HCT116 (cell line): Measurements from ENCODE around the gene FANK1. TPM values are rescaled to one million over a fixed set of nuclear protein-coding genes. Genes with fewer than 3 reads are reported as not detected.

Experiments used
- ATAC-seq: fragments of 200-7000 bp; cut with Tn5 transposase; 2 replicates; pipeline ENCODE4 v1.9.1; 2020; ENCODE audit warnings: mild to moderate bottlenecking, moderate library complexity
- BruUV-seq: library from RNA; stranded (reverse); fragments of 400-500 nt; replicated peaks from 2 replicates; lab custom pipeline; 2021; lab: Mats Ljungman, UMichigan
- CTCF ChIA-PET: fragments of 300-600 bp; sonication (Branson Sonifier 250); formaldehyde crosslinking; loops from one replicate; lab custom pipeline; 2021; ENCODE audit warnings: antibody characterized with exemption; lab: Charles Lee
- POLR2A ChIA-PET: fragments of 300-600, 350-600 bp; sonication (Branson Sonifier 250); formaldehyde crosslinking; loops from one replicate; lab custom pipeline; 2021; ENCODE audit warnings: antibody characterized with exemption; lab: Charles Lee
- RAD21 ChIA-PET, 2 experiments: fragments of 300-600 bp; sonication (Branson Sonifier 250); formaldehyde crosslinking; loops; one replicate each; lab custom pipeline; 2023; ENCODE audit warnings: low total read pairs in 2 of 2; ENCODE audit not compliant: uncharacterized antibody in 2 of 2, unreplicated experiment in 2 of 2, low non-redundant PET in 1 of 2; lab: Charles Lee
- DNase-seq: peaks from one replicate; pipeline ENCODE4 v3.0.0-alpha.2; 2010; ENCODE audit warnings: low read depth, low spot score
- H2AFZ ChIP-seq: fragments of 200-600 bp; shearing (Covaris generic), sonication (generic); 2 replicates; pipeline ENCODE4 v1.6.1; 2017; ENCODE audit warnings: low read depth, mixed run types, mixed read lengths, antibody characterized with exemption, low read length; ENCODE audit not compliant: poor library complexity, severe bottlenecking
- H3K27ac ChIP-seq: 2 replicates; pipeline ENCODE4 v1.5.1; 2012; ENCODE audit warnings: low read depth, low read length
- H3K27me3 ChIP-seq: fragments of 200-600 bp; sonication (generic); 2 replicates; pipeline ENCODE4 v1.6.1; 2016; ENCODE audit warnings: mixed run types, low read length, mixed read lengths; ENCODE audit not compliant: insufficient read depth
- H3K36me3 ChIP-seq, 2 experiments: fragments of 200-500 bp in 1 of 2; fragments of 200-600 bp in 1 of 2; sonication (Bioruptor generic) in 1 of 2; sonication (generic) in 1 of 2; 2 replicates each; pipeline versions ENCODE4 v1.5.1 to v1.6.1; 2014 to 2016; ENCODE audit warnings: low read length in 2 of 2, inconsistent platforms in 1 of 2, mixed read lengths in 1 of 2, mixed run types in 1 of 2; ENCODE audit not compliant: insufficient read depth in 2 of 2, control insufficient read depth in 1 of 2
- H3K4me1 ChIP-seq, 2 experiments: fragments of 200-600 bp in 1 of 2; sonication (generic) in 1 of 2; 2 replicates each; pipeline versions ENCODE4 v1.5.1 to v1.6.1; 2012 to 2017; ENCODE audit warnings: low read length in 2 of 2, inconsistent platforms in 1 of 2, mild to moderate bottlenecking in 1 of 2, mixed read lengths in 1 of 2, mixed run types in 1 of 2, moderate library complexity in 1 of 2; ENCODE audit not compliant: insufficient read depth in 2 of 2, control insufficient read depth in 1 of 2
- H3K4me2 ChIP-seq: fragments of 200-600 bp; sonication (generic); 2 replicates; pipeline ENCODE4 v1.6.1; 2017; ENCODE audit warnings: mixed run types, low read length, mixed read lengths
- H3K4me3 ChIP-seq, 2 experiments: fragments of 200-600 bp in 1 of 2; sonication (generic) in 1 of 2; replicated peaks in 1 of 2; 2 replicates each; pipeline ENCODE4 v1.5.1; 2011 to 2016; ENCODE audit warnings: low read length in 2 of 2, control low read depth in 1 of 2, low read depth in 1 of 2, mild to moderate bottlenecking in 1 of 2, mixed read lengths in 1 of 2, mixed run types in 1 of 2
- H3K79me2 ChIP-seq: fragments of 200-600 bp; sonication (generic); 2 replicates; pipeline ENCODE4 v1.6.1; 2017; ENCODE audit warnings: mild to moderate bottlenecking, mixed run types, low read length, moderate library complexity, mixed read lengths; ENCODE audit not compliant: insufficient read depth
- H3K9ac ChIP-seq: fragments of 200-600 bp; sonication (generic); 2 replicates; pipeline ENCODE4 v1.6.1; 2016; ENCODE audit warnings: low read length, mixed read lengths
- H3K9me2 ChIP-seq: fragments of 200-600 bp; sonication (generic), shearing (Covaris generic); 2 replicates; pipeline ENCODE4 v1.6.1; 2017; ENCODE audit warnings: mixed run types, mild to moderate bottlenecking, moderate library complexity; ENCODE audit not compliant: insufficient read depth
- H3K9me3 ChIP-seq, 2 experiments: fragments of 200-500 bp in 1 of 2; fragments of 200-600 bp in 1 of 2; sonication (Bioruptor generic) in 1 of 2; sonication (generic) in 1 of 2; 2 replicates each; pipeline ENCODE4 v1.6.1; 2014 to 2017; ENCODE audit warnings: low read length in 2 of 2, mixed read lengths in 2 of 2, inconsistent platforms in 1 of 2, low read depth in 1 of 2, mild to moderate bottlenecking in 1 of 2, mixed run types in 1 of 2, moderate library complexity in 1 of 2; ENCODE audit not compliant: control insufficient read depth in 1 of 2, insufficient read depth in 1 of 2
- H4K20me1 ChIP-seq: fragments of 200-600 bp; sonication (generic), shearing (Covaris generic); 2 replicates; pipeline ENCODE4 v1.6.1; 2017; ENCODE audit warnings: mixed run types, mild to moderate bottlenecking, moderate library complexity; ENCODE audit not compliant: insufficient read depth
- SP1 ChIP-seq: IDR thresholded peaks from 2 replicates; pipeline ENCODE4 v1.6.1; 2012; ENCODE audit warnings: low read depth
- ZFX ChIP-seq: fragments of 450-650 bp; IDR thresholded peaks from 2 replicates; pipeline ENCODE4 v1.6.1; 2017
- intact Hi-C: fragments of 100-400 bp; cut with micrococcal nuclease; formaldehyde crosslinking; loops from 2 replicates; pipeline ENCODE4 v1.10.0; 2022
- total RNA-seq: library from RNA; stranded (reverse); gene quantifications from one replicate; pipeline ENCODE4 v1.2.1, GENCODE V29; 2021; ENCODE audit not compliant: unreplicated experiment
- TF ChIP-seq, protein P1 (sequence below), 3 experiments: fragments of 200-600 bp in 1 of 3; sonication (generic) in 1 of 3; IDR thresholded peaks in 2 of 3; conservative IDR thresholded peaks in 1 of 3; 2 replicates each; pipeline ENCODE4 v1.5.1; 2012 to 2017; ENCODE audit warnings: low read depth in 2 of 3, low read length in 2 of 3, antibody characterized with exemption in 1 of 3, borderline replicate concordance in 1 of 3, control low read depth in 1 of 3, mild to moderate bottlenecking in 1 of 3, mixed read lengths in 1 of 3, mixed run types in 1 of 3, moderate library complexity in 1 of 3; ENCODE audit not compliant: insufficient read depth in 1 of 3

FANK1 gene
- total RNA-seq, 1 experiment from 2014 or later: 5.4 TPM

DNA sequence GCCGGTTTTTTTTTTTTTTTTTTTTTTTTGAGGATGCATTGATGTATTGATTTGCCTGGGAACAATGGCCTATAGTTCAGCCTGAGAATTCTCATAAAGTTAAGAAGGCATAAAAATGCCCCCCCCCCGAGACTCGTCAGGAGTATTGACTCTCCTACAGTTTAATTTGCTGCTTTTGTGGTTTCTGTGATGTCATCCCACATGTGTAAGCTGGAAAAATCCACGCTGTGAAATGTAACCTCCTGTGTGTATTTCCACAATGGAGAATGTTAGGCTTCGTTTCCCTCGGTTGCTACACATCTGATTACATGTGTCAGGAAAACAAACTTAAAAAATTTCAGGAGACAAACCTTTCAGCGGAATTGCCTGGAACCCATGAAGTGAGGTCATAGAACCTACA is 117.9 kb downstream of the FANK1 start:
- ChIA-PET RAD21 (no interaction called here), POLR2A (no interaction called here), CTCF (interaction anchor here (1.5 kb wide), 1 partner anchor 80 kb away, joined by 4 read pairs; no protein-coding TSS in a partner anchor)
- Histone ChIP-seq H3K9me2 (no peaks in the 10 kb centered on the region), H4K20me1 (no peaks in the 10 kb centered on the region), H3K27ac (no peak overlapping the region), H3K4me3 (no peak overlapping the region), H3K9me3 (no peaks in the 10 kb centered on the region), H3K27me3 (no peaks in the 10 kb centered on the region), H3K9ac (no peak overlapping the region), H3K79me2 (no peaks in the 10 kb centered on the region), H2AFZ (no peak overlapping the region), H3K36me3 (no peaks in the 10 kb centered on the region), H3K4me2 (no peak overlapping the region), H3K4me1 (peaks cover 0 to 5% of the 10 kb centered on the region in 2 experiments; a peak in 1 of 4 replicates)
- DNase-seq: no peak
- no peak for TF ChIP-seq SP1
- TF ChIP-seq, protein P1, sequence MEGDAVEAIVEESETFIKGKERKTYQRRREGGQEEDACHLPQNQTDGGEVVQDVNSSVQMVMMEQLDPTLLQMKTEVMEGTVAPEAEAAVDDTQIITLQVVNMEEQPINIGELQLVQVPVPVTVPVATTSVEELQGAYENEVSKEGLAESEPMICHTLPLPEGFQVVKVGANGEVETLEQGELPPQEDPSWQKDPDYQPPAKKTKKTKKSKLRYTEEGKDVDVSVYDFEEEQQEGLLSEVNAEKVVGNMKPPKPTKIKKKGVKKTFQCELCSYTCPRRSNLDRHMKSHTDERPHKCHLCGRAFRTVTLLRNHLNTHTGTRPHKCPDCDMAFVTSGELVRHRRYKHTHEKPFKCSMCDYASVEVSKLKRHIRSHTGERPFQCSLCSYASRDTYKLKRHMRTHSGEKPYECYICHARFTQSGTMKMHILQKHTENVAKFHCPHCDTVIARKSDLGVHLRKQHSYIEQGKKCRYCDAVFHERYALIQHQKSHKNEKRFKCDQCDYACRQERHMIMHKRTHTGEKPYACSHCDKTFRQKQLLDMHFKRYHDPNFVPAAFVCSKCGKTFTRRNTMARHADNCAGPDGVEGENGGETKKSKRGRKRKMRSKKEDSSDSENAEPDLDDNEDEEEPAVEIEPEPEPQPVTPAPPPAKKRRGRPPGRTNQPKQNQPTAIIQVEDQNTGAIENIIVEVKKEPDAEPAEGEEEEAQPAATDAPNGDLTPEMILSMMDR (IDR thresholded peaks at IDR 0.05 in 2 of 3, conservative IDR thresholded peaks at IDR 0.05 in 1 of 3; ENCODE audit: borderline replicate concordance in 1 of 3, insufficient read depth in 1 of 3, low read depth in 2 of 3, low read length in 2 of 3): 0 out of 6 replicates have a peak, but pooled peaks of 1 of the 3 experiments have one; percentile 2
- no TSS peak for BruUV-seq
- no peak for ATAC-seq
- intact Hi-C loops: no loop called here

DNA sequence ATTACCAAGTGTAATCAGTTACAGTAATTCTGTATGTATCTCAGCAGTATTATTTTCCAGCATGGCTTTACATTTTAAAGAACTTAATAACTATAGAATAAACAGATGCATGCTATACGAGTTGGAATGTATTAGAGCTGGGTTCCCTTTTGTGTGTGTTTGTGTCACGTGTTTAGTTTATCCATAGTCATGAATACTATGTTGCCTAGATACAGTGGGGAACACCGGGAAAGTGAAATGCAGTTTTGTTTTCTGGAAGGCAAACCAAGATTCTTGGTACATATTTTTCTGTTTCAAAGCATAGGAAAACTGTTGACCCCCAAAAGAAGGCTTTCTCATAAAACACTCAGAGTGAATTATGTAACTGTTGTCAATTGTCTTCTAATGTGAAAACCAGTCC is 119.0 kb downstream of the FANK1 start:
- H3K4me3 ChIP-seq: no peak overlapping the region
- no peaks in the 10 kb centered on the region for H3K36me3 ChIP-seq
- H3K9ac ChIP-seq: no peak overlapping the region
- no peaks in the 10 kb centered on the region for H3K9me3 ChIP-seq
- TF ChIP-seq ZFX: no peak
- no peak overlapping the region for H3K27ac ChIP-seq
- CTCF ChIA-PET: interaction anchor here (1.5 kb wide), 1 partner anchor 81 kb away, joined by 4 read pairs; no protein-coding TSS in a partner anchor
- no peaks in the 10 kb centered on the region for H3K79me2 ChIP-seq
- H4K20me1 ChIP-seq: no peaks in the 10 kb centered on the region
- no peak overlapping the region for H2AFZ ChIP-seq
- BruUV-seq: no TSS peak
- H3K4me1 ChIP-seq: peaks cover 0 to 5% of the 10 kb centered on the region in 2 experiments; a peak in 1 of 4 replicates
- ATAC-seq: no peak
- no peak overlapping the region for H3K4me2 ChIP-seq
- RAD21 ChIA-PET: no interaction called here
- intact Hi-C loops: no loop called here
- no peak for DNase-seq
- no peaks in the 10 kb centered on the region for H3K9me2 ChIP-seq
- POLR2A ChIA-PET: no interaction called here
- H3K27me3 ChIP-seq: no peaks in the 10 kb centered on the region
